Fibroblast of pulmonary artery (primary cell): Measurements from ENCODE around the gene PPP6C.
"Not testable (repeated sequence)": the region's sequence is repeated elsewhere in the genome, so short reads cannot be mapped to it uniquely, and the experiment has no call there.

Experiments used
- DNase-seq: peaks from one replicate; pipeline ENCODE4 v3.0.0-alpha.2; 2010; ENCODE audit warnings: low read depth
- H3K4me3 ChIP-seq: replicated peaks from 2 replicates; pipeline ENCODE4 v1.5.1; 2011; ENCODE audit warnings: low read depth, mild to moderate bottlenecking, control low read depth, low read length, moderate library complexity
- CTCF ChIP-seq: IDR thresholded peaks from 2 replicates; pipeline ENCODE4 v1.5.1; 2011; ENCODE audit warnings: mild to moderate bottlenecking, control low read depth, low read length, inconsistent platforms; ENCODE audit errors: missing control alignments

The PPP6C gene

GRCh38 chr9:125121146-125121545 is 68.5 kb downstream of the PPP6C start:
- no peak for TF ChIP-seq CTCF
- no peak overlapping the region for H3K4me3 ChIP-seq
- DNase-seq = no peak

- no peak for TF ChIP-seq CTCF
- DNase-seq = no peak
- H3K4me3 ChIP-seq = no peak overlapping the region
Measured at GRCh38 chr9:125119643-125120286, 69.8 kb downstream of the PPP6C start.

- not testable (repeated sequence) for H3K4me3 ChIP-seq, DNase-seq
Measured at GRCh38 chr9:125118696-125119095, 70.9 kb downstream of the PPP6C start.

- DNase-seq, H3K4me3 ChIP-seq: not testable (repeated sequence)
Measured at GRCh38 chr9:125114503-125114902, 75.1 kb downstream of the PPP6C start.

GRCh38 chr9:125110464-125110863 is 79.1 kb downstream of the PPP6C start:
- H3K4me3 ChIP-seq = no peak overlapping the region
- DNase-seq = no peak
- TF ChIP-seq CTCF = no peak

GRCh38 chr9:125108541-125108940 is 81.1 kb downstream of the PPP6C start:
- DNase-seq = not testable (repeated sequence)

GRCh38 chr9:125106285-125106893 is 83.2 kb downstream of the PPP6C start:
- peak; percentile 54 for DNase-seq

More at GRCh38 chr9:125108541-125108940, 81.1 kb downstream of the PPP6C start:
- H3K4me3 ChIP-seq = not testable (repeated sequence)

GRCh38 chr9:125103770-125104460 is 85.7 kb downstream of the PPP6C start:
- no peak for TF ChIP-seq CTCF
- no peak for DNase-seq
- H3K4me3 ChIP-seq = no peak overlapping the region

More at GRCh38 chr9:125106285-125106893, 83.2 kb downstream of the PPP6C start:
- no peak overlapping the region for H3K4me3 ChIP-seq
- TF ChIP-seq CTCF = no peak
